ENCODE results near the gene TET1. TPM values are rescaled to one million over a fixed set of nuclear protein-coding genes. Genes with fewer than 3 reads are reported as not detected.
A peak's percentile ranks its signal among the peaks of the same experiment; 100 is the strongest.

Gene TET1
- total RNA-seq, 2 experiments from 2014 or later, result 1.5 TPM

DNA sequence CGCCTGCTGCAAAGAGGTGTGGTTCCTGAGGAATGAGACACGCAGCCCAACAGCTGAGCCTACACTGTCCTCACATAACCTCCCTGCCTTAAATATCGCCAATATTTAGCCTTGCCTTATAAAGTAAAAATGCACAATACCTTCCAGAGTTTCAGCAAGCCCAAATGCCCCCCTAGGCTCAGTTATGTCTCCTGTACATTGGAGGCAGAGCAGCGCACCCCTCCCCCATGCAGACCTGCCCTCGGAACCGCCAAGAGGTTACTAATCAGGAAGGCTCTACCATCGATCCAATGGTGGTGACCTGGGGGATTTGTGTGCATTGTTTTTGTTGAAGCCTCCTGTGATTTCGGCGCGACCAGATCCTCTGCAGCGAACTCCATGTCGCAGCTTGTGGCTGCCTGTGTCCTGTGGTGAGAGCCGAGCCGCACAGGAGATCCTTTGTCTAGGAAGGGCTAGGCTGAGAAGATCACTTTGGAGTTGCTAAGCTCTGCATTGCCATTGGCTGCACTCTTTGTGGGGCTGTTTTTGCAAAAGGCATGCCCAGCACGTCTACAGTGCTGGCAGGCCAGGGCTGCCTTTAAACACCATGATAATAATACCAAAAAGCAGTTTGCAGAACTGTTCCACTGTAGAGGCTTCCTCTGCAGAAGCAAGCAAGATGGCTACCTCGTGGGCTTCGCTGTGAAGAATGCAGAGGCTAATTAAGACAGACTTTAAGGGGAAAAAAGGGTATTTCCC lies 40.1 kb downstream of the TET1 start:
- Mint-ChIP-seq H3K27ac (peak overlapping the region; percentile 79), H3K4me1 (ENCODE audit: low read depth) (peaks cover 51% of the 10 kb centered on the region), H3K36me3 (ENCODE audit: low read depth) (peaks cover 17% of the 10 kb centered on the region), H3K4me3 (peak overlapping the region; percentile 90), H3K27me3 (no peaks in the 10 kb centered on the region), H3K9me3 (no peaks in the 10 kb centered on the region)
- DNase-seq, result peak; percentile 24 to 69 (median 38)
- Histone ChIP-seq H3K4me3 (ENCODE audit: low read length) (peak overlapping the region; percentile 60), H3K4me1 (ENCODE audit: insufficient read depth, low read length) (peaks cover 10% of the 10 kb centered on the region), H3K36me3 (ENCODE audit: insufficient read depth, low read length) (no peaks in the 10 kb centered on the region), H3K9me3 (ENCODE audit: control insufficient read depth in 1 of 2, insufficient read depth in 1 of 2, low read length in 2 of 2) (no peaks in the 10 kb centered on the region), H3K27ac (ENCODE audit: low read depth in 1 of 2, low read length in 2 of 2) (no peak overlapping the region), H3K27me3 (ENCODE audit: control insufficient read depth in 1 of 2, insufficient read depth in 2 of 2, low read length in 2 of 2) (no peaks in the 10 kb centered on the region)
- POLR2A ChIA-PET, result interaction anchor here (0.8 to 1.8 kb wide), 8 partner anchors 27 to 301 kb away, joined by 3 to 13 read pairs (median 6); partner anchors contain the start of genes CCAR1, DDX50, DNA2 and HNRNPH3
- ATAC-seq (ENCODE audit: poor library complexity), result peak; percentile 93
- no peak for TF ChIP-seq CTCF (IDR thresholded peaks at IDR 0.05)
- intact Hi-C loops (cut with DNase I, micrococcal nuclease), result loop anchor here in 1 of 2 experiments (5.0 kb wide), 1 partner anchor 38 kb away; the partner anchor contains the start of gene TET1
- CTCF ChIA-PET, result interaction anchor here (1.8 kb wide), 1 partner anchor 49 kb away, joined by 4 read pairs; no protein-coding TSS in a partner anchor

DNA sequence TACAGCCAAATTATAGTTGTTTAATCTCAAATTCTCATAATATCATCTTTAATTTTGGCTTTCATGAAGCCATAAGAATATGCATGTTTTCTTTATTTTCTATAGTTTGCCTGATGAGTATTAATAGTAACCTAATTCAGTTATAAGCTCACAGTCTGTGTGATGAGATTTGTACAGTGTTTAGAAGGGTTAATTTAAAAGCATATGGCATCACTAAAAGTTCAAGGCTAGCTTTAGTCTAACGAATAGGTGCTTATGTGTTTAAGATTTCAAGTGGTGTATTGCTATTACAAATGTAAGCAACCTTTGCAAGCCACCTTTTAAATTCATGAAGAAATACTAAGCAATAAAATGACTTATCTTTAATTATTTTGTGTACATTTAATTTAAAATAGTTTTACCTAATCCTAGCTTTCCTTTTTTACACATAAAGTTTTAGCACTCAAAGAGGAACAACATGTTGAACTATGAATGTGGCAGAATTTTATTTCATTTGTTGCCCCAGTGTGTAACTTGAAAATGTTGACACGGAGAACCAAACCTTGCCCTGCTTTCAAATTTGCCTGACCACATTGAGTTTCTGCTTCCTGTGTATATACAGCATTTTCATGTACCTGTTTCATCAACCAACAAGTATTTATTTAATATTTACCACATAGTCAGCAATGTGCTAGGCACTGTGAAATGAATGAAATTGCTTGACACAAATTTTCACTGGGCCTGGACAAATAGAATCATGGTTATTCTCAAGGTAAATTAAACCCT lies 41.5 kb downstream of the TET1 start:
- POLR2A ChIA-PET, result interaction anchor here (0.7 to 1.8 kb wide), 6 partner anchors 11 to 299 kb away, joined by 3 to 13 read pairs (median 6); partner anchors contain the start of genes CCAR1, DDX50, HNRNPH3 and TET1
- peaks cover 51% of the 10 kb centered on the region for H3K4me1 Mint-ChIP-seq (ENCODE audit: low read depth)
- peak overlapping the region; percentile 60 for H3K4me3 ChIP-seq (ENCODE audit: low read length)

More for the DNA sequence above, 41.5 kb downstream of the TET1 start:
- H3K4me1 ChIP-seq (ENCODE audit: insufficient read depth, low read length), result peaks cover 10% of the 10 kb centered on the region
- Mint-ChIP-seq H3K36me3 (ENCODE audit: low read depth) (peaks cover 17% of the 10 kb centered on the region), H3K9me3 (no peaks in the 10 kb centered on the region), H3K27me3 (no peaks in the 10 kb centered on the region), H3K27ac (peak overlapping the region; percentile 79), H3K4me3 (peak overlapping the region; percentile 90)
- TF ChIP-seq CTCF (IDR thresholded peaks at IDR 0.05), result no peak
- H3K27ac ChIP-seq (ENCODE audit: low read depth in 1 of 2, low read length in 2 of 2), result no peak overlapping the region
- H3K27me3 ChIP-seq (ENCODE audit: control insufficient read depth in 1 of 2, insufficient read depth in 2 of 2, low read length in 2 of 2), result no peaks in the 10 kb centered on the region
- H3K36me3 ChIP-seq (ENCODE audit: insufficient read depth, low read length), result no peaks in the 10 kb centered on the region
- CTCF ChIA-PET, result interaction anchor here (0.8 to 1.8 kb wide), 2 partner anchors 18 to 51 kb away, joined by 3 to 4 read pairs; no protein-coding TSS in a partner anchor
- no peak for DNase-seq
- intact Hi-C loops (cut with DNase I, micrococcal nuclease), result loop anchor here in 1 of 2 experiments (5.0 kb wide), 1 partner anchor 39 kb away; the partner anchor contains the start of gene TET1
- no peak for ATAC-seq (ENCODE audit: poor library complexity)
- no peaks in the 10 kb centered on the region for H3K9me3 ChIP-seq (ENCODE audit: control insufficient read depth in 1 of 2, insufficient read depth in 1 of 2, low read length in 2 of 2)
